ENCODE results near the gene ANKRD1.
"Not testable (repeated sequence)": the region's sequence is repeated elsewhere in the genome, so short reads cannot be mapped to it uniquely, and the experiment has no call there.

The ANKRD1 gene

DNA sequence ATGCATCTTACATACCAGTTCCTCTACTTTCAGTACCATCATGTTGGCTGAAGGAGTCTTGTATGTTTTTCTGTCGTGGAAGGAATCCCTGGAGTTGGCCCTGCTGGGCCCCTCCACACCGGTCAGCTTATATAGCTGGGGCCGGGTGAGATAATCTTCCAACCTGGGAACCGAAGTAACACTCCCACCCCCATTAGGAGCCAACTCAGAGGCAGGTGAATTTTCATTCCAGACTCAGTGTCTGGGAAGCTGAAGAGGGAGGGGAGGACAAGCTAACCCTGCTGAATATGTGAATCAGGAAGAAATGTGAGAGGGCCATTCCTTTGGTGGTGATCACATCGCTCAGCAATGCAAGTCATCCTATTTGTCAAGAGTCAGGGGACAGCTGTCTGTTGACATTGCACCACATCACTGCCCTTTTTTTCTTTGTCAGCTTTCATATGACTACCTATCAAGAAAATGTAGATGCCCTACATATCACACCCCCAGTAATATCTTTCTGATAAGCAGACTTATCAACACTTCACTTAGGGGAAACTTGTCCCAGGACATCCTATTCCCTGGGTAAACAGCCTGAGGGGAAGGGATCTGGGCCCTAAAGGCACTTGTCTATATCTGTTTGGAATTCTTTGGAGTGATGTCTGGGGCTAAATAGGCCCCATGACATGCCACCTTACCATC, at the start of gene ANKRD1:
ANKRD1 (minus strand) TSS at position 102 of the 681 bp plus-strand sequence; CDS start at position 42, 60 bp downstream.
- DNase-seq (ENCODE audit: low read depth in 2 of 2), result no peak

DNA sequence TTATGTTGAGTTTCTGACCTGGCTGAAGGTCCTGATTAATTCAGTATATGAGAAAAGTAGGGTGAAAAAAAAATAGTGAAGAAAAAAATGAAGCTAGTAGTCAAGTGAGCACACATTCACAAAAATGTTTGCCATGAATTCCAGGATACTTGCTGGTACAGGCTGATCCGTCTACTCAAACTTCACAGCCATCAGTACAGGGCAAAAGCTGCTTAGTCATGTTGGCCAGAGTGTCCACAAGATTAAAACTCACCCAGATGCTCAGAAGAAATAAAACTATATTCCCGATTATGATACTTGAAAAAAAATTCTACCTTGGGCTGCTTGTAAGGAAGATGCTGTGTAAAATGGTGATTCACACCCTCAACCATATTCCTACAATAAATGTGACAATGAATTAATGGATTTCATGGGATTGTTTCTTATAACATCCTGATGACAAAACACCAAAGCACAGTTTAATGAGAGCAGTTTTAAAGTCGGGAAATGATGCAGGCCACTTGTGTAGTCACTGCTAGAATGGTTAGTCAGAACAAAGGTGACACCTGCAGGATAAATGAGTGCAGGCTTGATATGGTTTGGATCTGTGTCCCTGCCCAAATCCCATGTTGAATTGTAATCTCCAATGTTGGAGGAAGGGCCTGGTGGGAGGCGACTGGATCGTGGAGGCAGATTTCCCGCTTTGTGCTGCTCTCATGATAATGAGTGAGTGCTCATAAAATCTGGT, 49.2 kb upstream of the ANKRD1 start:
- no peak for DNase-seq (ENCODE audit: low read depth in 2 of 2)

- no peak for DNase-seq (ENCODE audit: low read depth in 2 of 2)
These were observed 48.2 kb upstream of the ANKRD1 start for GRCh38 chr10:90969121-90969534.

- DNase-seq (ENCODE audit: low read depth in 2 of 2), result no peak
These were observed 47.6 kb upstream of the ANKRD1 start for GRCh38 chr10:90968328-90969081.

GRCh38 chr10:90967865-90968264, 47.0 kb upstream of the ANKRD1 start:
- no peak for DNase-seq (ENCODE audit: low read depth in 2 of 2)

GRCh38 chr10:90966146-90966545, 45.3 kb upstream of the ANKRD1 start:
- DNase-seq (ENCODE audit: low read depth in 2 of 2), result no peak

DNA sequence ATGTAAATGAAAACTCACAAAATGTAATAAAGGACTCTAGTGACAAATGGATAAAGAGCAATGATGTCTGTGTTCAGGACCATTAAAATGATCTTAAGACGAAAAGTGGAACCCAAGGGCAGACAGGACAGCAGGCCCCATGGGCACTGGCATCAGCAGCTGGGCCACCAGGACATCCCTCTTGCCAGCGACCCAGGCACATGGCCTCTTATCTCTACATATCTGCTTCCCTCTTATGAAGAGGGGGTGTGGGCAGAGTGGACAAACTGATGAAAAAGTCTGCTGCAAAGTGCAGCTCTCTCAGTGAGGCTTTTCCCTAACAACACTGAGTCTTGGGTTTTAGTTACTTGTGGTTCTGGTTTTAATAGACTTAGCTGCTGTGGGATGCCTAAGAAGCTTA, 44.8 kb upstream of the ANKRD1 start:
- no peak for DNase-seq (ENCODE audit: low read depth in 2 of 2)

DNA sequence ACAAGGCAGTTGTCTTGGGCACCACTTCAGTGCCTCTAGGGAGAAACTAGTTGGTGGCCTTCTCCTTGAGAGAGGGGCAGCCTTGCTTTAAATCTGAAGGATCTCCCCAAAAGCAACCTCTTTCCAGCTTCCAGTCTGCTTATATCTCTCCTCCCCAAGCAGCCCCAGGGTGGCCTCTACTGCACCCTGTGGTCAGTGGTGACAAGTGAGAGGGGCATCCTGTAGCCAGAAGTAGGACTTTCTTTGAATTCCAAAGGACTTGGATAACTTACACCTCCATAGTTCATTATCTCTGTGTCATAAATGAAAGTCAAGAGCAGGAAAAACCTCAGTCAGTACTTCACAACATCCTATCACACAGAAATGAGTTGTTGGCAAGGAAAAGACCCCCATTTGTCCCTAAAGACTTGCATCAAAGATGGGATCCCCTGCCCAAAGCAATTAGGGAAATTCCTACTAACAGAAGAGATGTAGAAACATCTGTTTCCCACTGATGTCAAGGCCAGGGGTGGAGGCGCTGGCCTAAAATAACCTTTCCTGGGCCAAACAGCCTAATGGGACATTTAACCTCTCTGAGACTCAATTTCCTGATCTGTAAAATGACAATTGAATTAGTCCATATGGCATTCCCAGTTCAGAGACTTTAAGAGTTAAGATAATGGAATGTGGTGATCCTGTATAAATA, 44.0 kb upstream of the ANKRD1 start:
- DNase-seq (ENCODE audit: low read depth in 2 of 2), result no peak

GRCh38 chr10:90963331-90963730, 42.4 kb upstream of the ANKRD1 start:
- no peak for DNase-seq (ENCODE audit: low read depth in 2 of 2)

DNA sequence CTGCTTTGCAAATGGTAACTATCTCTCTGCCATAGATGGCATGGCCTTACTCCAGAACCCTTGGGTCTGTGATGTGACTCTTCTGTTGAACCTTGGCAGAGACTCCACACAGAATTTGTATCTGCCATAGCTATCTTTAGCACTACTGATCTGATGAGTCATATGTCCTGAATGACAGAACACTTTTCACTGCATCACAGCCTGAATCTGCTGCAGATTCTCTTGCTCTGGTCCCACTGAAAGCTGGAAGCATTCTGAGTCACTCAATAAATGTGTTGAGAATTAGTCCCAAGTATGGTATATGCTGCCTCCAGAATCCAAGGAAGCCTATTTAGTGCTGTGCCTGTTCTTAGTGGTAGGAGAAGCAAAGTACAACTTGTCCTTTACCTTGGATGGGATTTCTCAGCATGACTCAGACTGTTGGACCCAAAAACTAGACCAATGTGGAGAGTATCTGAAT, 39.5 kb upstream of the ANKRD1 start:
- DNase-seq (ENCODE audit: low read depth in 2 of 2), result no peak

GRCh38 chr10:90959826-90960225, 38.9 kb upstream of the ANKRD1 start:
- DNase-seq (ENCODE audit: low read depth in 2 of 2), result no peak

- no peak for DNase-seq (ENCODE audit: low read depth in 2 of 2)
These were observed 37.9 kb upstream of the ANKRD1 start for GRCh38 chr10:90958781-90959180.

DNA sequence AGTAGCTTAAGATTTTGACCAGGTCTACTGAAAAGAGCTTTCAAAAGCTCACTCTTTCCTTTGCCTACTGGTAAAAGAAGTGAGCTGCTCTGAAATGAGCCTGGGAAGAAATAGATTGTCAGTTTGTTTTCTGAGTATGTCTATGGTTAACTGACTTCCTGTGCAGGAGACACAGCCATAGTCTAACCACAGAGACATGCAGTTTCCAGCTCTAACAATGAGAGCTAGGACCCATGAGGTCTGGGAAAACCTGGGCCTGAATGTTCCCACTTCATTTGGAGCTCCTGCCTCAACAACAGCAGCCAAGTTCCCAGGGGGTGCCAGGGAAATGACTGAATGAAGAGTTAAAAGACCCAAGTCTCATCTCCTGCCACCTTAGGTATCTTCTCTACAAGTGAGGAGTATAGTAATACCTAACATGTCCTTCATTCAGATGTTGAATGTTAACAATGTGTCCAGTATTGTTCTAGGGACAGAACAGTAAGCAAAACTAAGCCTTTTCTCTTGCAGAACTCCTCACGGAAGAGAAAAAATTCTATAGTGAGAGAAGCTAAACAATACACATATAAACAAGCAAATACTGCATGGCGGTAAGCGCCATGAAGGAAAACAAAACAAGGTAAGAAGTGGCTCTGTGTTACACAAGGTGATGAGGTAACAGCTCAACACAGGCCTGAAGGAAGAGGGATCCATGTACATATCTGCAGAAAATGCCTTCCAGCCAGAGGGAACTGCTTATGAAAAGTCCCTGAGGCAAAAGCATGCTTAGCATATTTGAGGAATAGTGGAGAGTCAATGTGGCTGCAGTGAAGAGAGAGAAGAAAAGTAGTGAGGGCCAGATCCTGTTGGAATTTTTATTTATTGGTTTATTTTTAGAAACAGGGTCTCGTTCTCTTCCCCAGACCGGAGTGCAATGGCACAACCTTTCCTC, 26.4 kb upstream of the ANKRD1 start:
- DNase-seq (ENCODE audit: low read depth in 2 of 2), result no peak

- no peak for DNase-seq (ENCODE audit: low read depth in 2 of 2)
These were observed 24.7 kb upstream of the ANKRD1 start for GRCh38 chr10:90945491-90946070.

GRCh38 chr10:90944749-90945148, 23.9 kb upstream of the ANKRD1 start:
- no peak for DNase-seq (ENCODE audit: low read depth in 2 of 2)

DNA sequence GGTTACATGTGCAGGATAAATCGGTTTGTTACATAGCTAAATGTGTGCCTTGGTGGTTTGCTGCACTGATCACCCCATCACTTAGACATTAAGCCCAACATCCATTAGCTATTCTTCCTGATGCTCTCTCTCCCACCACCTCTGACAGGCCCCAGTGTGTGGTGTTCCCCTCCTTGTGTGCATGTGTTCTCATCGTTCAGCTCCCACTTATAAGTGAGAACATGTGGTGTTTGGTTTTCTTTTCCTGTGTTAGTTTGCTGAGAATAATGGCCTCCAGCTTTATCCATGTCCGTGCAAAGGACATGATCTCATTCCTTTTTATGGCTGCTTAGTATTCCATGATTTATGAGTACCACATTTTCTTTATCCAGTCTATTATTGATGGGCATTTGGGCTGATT, 22.1 kb upstream of the ANKRD1 start:
- DNase-seq (ENCODE audit: low read depth in 2 of 2), result not testable (repeated sequence)

DNA sequence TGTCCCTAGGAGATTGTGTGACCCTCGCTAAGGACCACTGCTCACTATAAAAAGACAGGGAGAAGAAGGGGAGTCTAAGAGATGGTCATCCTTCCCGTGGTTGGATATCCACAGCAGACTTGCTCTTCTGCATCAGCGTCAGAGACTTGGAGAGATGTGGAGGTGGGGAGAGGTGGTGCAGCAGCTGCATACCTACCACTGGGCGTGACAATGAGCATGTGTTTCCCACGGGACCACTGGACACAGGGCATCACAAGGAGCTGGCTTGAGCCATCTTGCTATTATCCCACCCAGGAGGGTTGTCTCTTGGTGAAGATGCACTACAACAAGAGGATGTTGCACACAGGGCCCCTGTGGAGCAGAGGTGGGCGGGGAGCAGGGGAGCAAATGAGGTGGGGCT, 18.8 kb upstream of the ANKRD1 start:
- DNase-seq (ENCODE audit: low read depth in 2 of 2), result no peak

DNA sequence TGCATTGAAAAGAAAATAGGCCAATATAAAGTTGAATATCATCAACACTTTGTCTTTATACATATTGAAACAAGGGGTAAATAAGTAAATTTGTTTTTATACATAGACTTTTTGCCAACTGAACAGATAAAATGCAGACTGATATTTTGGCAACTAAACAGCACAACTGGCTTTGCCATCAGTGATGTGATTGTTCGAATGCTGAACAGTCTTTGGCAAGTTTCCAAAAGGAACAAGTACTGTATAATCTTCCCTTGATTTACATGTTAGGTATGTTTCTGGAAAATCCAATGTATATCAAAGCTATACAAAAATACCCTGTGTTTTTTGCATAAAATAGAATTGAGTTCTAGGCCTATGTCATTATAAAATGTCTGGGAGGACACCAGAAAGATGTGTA, 18.2 kb upstream of the ANKRD1 start:
- DNase-seq (ENCODE audit: low read depth in 2 of 2), result no peak

DNA sequence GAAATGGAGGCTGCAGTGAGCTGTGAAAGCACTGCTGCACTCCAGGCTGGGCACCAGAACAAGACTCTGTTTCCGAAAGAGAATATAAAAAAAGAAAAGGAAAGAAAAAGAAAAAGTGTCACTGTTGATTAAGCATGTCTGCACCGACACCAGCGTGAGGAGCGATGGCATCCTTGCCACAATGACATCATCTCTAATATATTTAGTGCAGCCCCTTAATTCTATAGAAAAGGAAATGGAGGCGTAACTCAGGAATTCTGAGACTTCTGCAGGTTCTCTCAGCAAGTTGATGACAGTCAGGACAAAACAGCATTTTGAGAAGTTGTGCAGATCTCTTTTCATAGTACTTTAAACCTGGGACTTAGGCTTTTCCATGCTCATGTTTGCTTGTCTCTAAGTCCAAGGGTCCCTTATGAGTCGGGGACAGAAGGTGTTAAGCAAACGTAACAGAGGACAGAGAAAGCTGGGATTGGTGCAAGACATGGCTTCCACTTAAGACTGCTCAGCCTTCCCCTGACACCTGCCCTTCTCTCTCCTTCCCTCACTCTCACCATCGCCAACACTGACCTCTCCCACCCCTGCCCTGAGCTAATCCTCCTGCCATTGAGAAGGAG, 16.9 kb upstream of the ANKRD1 start:
- no peak for DNase-seq (ENCODE audit: low read depth in 2 of 2)

DNA sequence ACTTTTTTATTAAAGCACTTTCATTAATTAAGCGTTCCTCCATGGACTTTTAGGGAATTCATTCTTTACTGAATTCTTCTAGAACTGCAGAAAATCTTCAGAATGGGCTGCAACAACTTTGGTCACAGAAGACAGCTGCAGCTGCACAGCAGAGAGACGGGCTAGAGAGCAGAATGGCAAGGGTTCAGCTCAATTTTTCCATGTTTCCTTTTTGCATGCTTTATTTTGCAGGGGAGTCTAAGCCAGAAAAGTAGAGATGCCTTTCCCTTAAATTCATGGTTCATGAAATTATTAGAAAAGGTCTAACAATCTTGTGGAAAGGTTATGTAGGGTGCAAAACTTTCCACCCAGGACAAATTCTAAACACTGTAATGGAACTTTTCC, 15.4 kb upstream of the ANKRD1 start:
- DNase-seq (ENCODE audit: low read depth in 2 of 2), result no peak
